Heart right ventricle (tissue), 16 donors: ENCODE results near the gene KLHL29. TPM values are rescaled to one million over a fixed set of nuclear protein-coding genes. Genes with fewer than 3 reads are reported as not detected.

ENCODE experiments used
- ATAC-seq, 8 donors: fragments of 200-7000 bp; cut with Tn5 transposase; one replicate each; pipeline ENCODE4 v1.9.1; 2020; ENCODE audit warnings: mild to moderate bottlenecking in 8 of 8, moderate library complexity in 8 of 8, moderate number of reproducible peaks in 1 of 8
- DNase-seq, 2 donors: peaks; one replicate each; pipeline ENCODE4 v3.0.0-alpha.2; 2020
- H3K27ac ChIP-seq, 10 donors: fragments of 200-600 bp; sonication (generic) in 2 of 10; one replicate each; pipeline versions ENCODE4 v1.5.0 to v1.8.0; 2020 to 2022; ENCODE audit warnings: mild to moderate bottlenecking in 3 of 10
- H3K27me3 ChIP-seq, 7 donors: fragments of 200-600 bp; one replicate each; pipeline ENCODE4 v1.8.0; 2021 to 2022; ENCODE audit warnings: mild to moderate bottlenecking in 2 of 7
- H3K36me3 ChIP-seq, 9 donors: fragments of 200-600 bp; sonication (generic) in 1 of 9; one replicate each; pipeline versions ENCODE4 v1.5.0 to v1.8.0; 2020 to 2022; ENCODE audit warnings: mild to moderate bottlenecking in 2 of 9
- H3K4me1 ChIP-seq, 9 donors: fragments of 200-600 bp; sonication (generic) in 1 of 9; one replicate each; pipeline versions ENCODE4 v1.5.0 to v1.8.0; 2020 to 2022; ENCODE audit warnings: mild to moderate bottlenecking in 4 of 9
- H3K4me3 ChIP-seq, 10 donors: fragments of 200-600 bp; sonication (generic) in 2 of 10; one replicate each; pipeline versions ENCODE4 v1.5.0 to v1.8.0; 2020 to 2022; ENCODE audit warnings: mild to moderate bottlenecking in 7 of 10, moderate library complexity in 2 of 10
- H3K9me3 ChIP-seq, 11 donors: fragments of 200-600 bp in 10 of 11; sonication (generic) in 2 of 11; one replicate each; pipeline versions ENCODE4 v1.5.0 to v1.8.0; 2013 to 2022; ENCODE audit warnings: mild to moderate bottlenecking in 2 of 11, control low read depth in 1 of 11, moderate library complexity in 1 of 11
- WGBS, 2 donors: extraction: QIAGEN DNeasy Blood & Tissue Kit; methylation state at CpG; one replicate each; pipeline ENCODE4 v1.1.7; 2013; ENCODE audit warnings: inconsistent platforms in 1 of 2; 5-methylcytosine and 5-hydroxymethylcytosine counted together
- intact Hi-C, 10 donors: fragments of 100-400 bp; cut with DNase I; formaldehyde crosslinking; loops; one replicate each; pipeline versions ENCODE4 v1.11.1 to v1.14.2; 2022
- polyA plus RNA-seq, 2 donors: library from polyadenylated mRNA; stranded (reverse); fragments of 200-250 nt; gene quantifications; one replicate each; pipeline ENCODE4 v1.2.3, GENCODE V29; 2013
- total RNA-seq, 10 donors: library from RNA; stranded (reverse); fragmentation: NEBNext Ultra II Directional in 3 of 10; extraction: Animal tissue kit (Norgen Biotek cat#: 25700) in 3 of 10; gene quantifications; one replicate each; pipeline versions ENCODE4 v1.2.1 to v1.2.4, GENCODE V29; 2021 to 2023
- TF ChIP-seq, protein P1 (sequence below), 9 donors: fragments of 200-600 bp; sonication (generic) in 2 of 9; IDR thresholded peaks; one replicate each; pipeline versions ENCODE4 v1.5.0 to v1.8.0; 2021 to 2022; ENCODE audit warnings: antibody characterized with exemption in 9 of 9, mild to moderate bottlenecking in 5 of 9, moderate library complexity in 1 of 9
- donor health status: Arrhythmogenic right ventricular cardiomyopathy.
- donor health status: ischemic (EF 13 %, LVEDD 7.1; RV severe dilation, severe dysfunction).
- donor health status: healthy with polysubstance abuse.
- donor health status: DM: no; HTN: yes; CAD: no.
- donor health status: DM: no; HTN: no; CAD: no.
- donor health status: ischemic (EF 25% LVEDD 6.9; RV normal size, moderate dysfunction).
- donor health status: ischemic (EF 25% LVEDD 5.7; RV mildly dilated, moderate dysfunction).
- donor health status: healthy.
- donor health status: DM: yes; HTN: yes; CAD: no.
- donor health status: Ischemic cardiomyopathy.
- donor health status: ischemic (EF 35%, LVEDD 5.7; RV mildly dilated, moderate dysfunction).
- donor health status: nonischemic (EF 11% LVEDD 7.7; RV severe dilation, severe dysfunction).
- donor health status: DM: yes; HTN: yes; CAD: no.
- donor health status: PGD.
- donor health status: ischemic (EF 29% LVEDD 5.4; RV normal size, mild dysfunction).
- donor health status: nonischemic (EF 23%, LVEDD 6.1; RV moderate dilation, normal function).

KLHL29 gene
- total and polyA plus RNA-seq, 12 donors = 0.71 to 1.5 (median 1.0) TPM

- intact Hi-C loops = no loop called here
- peaks cover 8 to 46% (median 24%) of the 10 kb centered on the region in 9 donors for H3K4me1 ChIP-seq
Observed at GRCh38 chr2:23619941-23620340, 235.0 kb downstream of the KLHL29 start.

DNA sequence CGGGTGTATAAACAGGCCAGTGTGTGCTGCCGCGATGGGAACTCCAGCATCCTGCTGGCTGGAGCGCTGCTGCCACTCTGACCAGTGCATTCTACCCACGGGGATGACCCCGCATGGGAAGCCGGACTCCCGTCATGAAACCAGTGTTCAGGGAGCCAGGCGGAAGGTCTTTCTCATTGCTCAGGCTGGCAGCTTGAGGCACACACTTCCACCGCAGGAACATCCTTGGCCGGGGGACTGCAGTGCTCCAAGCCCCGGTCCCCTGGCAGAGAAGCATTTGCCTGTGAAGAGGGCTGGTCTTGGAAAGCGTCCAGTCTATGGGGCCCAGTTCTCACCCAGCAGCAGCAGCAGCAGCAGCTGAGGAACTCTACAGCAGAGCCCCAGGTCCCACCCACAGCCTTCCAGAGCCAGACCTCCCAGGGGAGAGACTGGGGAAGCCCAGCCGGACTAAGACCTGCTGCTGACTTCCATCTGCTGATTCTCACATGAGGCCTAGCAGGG, 235.9 kb downstream of the KLHL29 start:
- ATAC-seq (peak in 3 of 8 donors; percentile 21 to 33 (median 32)), DNase-seq (peak in 1 of 2 donors; percentile 53)
- Histone ChIP-seq H3K4me1 (peaks cover 8 to 46% (median 24%) of the 10 kb centered on the region in 9 donors), H3K4me3 (no peak overlapping the region), H3K27me3 (no peaks in the 10 kb centered on the region), H3K36me3 (no peaks in the 10 kb centered on the region), H3K9me3 (peaks cover 0 to 9% (median 5%) of the 10 kb centered on the region in 11 donors), H3K27ac (peak overlapping the region in 1 of 10 donors; percentile 16)
- 53 to 56% methylated on average over 14 of the region's 14 CpGs for WGBS, 2 donors
- intact Hi-C loops = no loop called here
- TF ChIP-seq, protein P1, sequence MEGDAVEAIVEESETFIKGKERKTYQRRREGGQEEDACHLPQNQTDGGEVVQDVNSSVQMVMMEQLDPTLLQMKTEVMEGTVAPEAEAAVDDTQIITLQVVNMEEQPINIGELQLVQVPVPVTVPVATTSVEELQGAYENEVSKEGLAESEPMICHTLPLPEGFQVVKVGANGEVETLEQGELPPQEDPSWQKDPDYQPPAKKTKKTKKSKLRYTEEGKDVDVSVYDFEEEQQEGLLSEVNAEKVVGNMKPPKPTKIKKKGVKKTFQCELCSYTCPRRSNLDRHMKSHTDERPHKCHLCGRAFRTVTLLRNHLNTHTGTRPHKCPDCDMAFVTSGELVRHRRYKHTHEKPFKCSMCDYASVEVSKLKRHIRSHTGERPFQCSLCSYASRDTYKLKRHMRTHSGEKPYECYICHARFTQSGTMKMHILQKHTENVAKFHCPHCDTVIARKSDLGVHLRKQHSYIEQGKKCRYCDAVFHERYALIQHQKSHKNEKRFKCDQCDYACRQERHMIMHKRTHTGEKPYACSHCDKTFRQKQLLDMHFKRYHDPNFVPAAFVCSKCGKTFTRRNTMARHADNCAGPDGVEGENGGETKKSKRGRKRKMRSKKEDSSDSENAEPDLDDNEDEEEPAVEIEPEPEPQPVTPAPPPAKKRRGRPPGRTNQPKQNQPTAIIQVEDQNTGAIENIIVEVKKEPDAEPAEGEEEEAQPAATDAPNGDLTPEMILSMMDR (IDR thresholded peaks at IDR 0.05) = no peak

More at GRCh38 chr2:23619941-23620340, 235.0 kb downstream of the KLHL29 start:
- TF ChIP-seq, protein P1 (IDR thresholded peaks at IDR 0.05) = no peak
- Histone ChIP-seq H3K36me3 (no peaks in the 10 kb centered on the region), H3K4me3 (no peak overlapping the region), H3K27me3 (no peaks in the 10 kb centered on the region), H3K9me3 (peaks cover 0 to 9% (median 5%) of the 10 kb centered on the region in 11 donors), H3K27ac (peak overlapping the region in 1 of 10 donors; percentile 16)
- 96 to 98% methylated on average over 7 of the region's 7 CpGs for WGBS, 2 donors
- no peak for ATAC-seq
- no peak for DNase-seq

- no peak overlapping the region for H3K27ac ChIP-seq
- intact Hi-C loops = no loop called here
- ATAC-seq = no peak
- 97 to 98% methylated on average over 5 of the region's 5 CpGs for WGBS, 2 donors
- no peaks in the 10 kb centered on the region for H3K36me3 ChIP-seq
- no peak overlapping the region for H3K4me3 ChIP-seq
- TF ChIP-seq, protein P1 (IDR thresholded peaks at IDR 0.05) = no peak
- H3K4me1 ChIP-seq = peaks cover 8 to 44% (median 22%) of the 10 kb centered on the region in 9 donors
- no peak for DNase-seq
- H3K27me3 ChIP-seq = no peaks in the 10 kb centered on the region
- peaks cover 0 to 9% (median 5%) of the 10 kb centered on the region in 11 donors for H3K9me3 ChIP-seq
Observed at GRCh38 chr2:23621616-23622015, 236.6 kb downstream of the KLHL29 start.

DNA sequence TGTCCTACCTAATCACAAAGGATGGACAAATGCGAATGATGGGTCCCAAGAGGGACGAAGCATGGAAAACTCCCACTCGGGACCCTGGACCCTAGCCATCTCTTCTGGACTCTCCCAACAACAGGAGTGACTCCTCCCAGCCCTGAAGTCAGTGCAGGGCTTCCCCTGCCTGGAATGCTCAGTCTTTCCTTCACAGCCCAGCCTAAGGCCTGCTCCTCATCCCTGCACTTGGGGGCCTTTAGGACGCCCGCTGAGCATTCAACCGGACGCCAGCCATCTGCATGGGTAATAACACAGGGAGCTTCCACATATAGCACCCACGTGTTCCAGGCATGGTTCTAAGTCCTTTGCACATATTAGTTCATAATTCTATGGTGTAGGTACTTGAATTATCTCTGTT, 237.5 kb downstream of the KLHL29 start:
- no peaks in the 10 kb centered on the region for H3K36me3 ChIP-seq
- ATAC-seq (no peak), DNase-seq (no peak)
- no peak overlapping the region for H3K27ac ChIP-seq
- no peak overlapping the region for H3K4me3 ChIP-seq
- peaks cover 3 to 35% (median 15%) of the 10 kb centered on the region in 9 donors for H3K4me1 ChIP-seq
- intact Hi-C loops = no loop called here
- 90 to 93% methylated on average over 8 of the region's 8 CpGs for WGBS, 2 donors
- TF ChIP-seq, protein P1 (IDR thresholded peaks at IDR 0.05) = no peak
- H3K9me3 ChIP-seq = peaks cover 0 to 9% (median 5%) of the 10 kb centered on the region in 11 donors
- no peaks in the 10 kb centered on the region for H3K27me3 ChIP-seq
